Measurements from ENCODE around the gene ATP5F1E. TPM values are rescaled to one million over a fixed set of nuclear protein-coding genes. Genes with fewer than 3 reads are reported as not detected.
A peak's percentile ranks its signal among the peaks of the same experiment; 100 is the strongest.
"Not testable (repeated sequence)": the region's sequence is repeated elsewhere in the genome, so short reads cannot be mapped to it uniquely, and the experiment has no call there.

ATP5F1E gene
- polyA plus RNA-seq, 6 donors from 2014 or later, result 53.9 to 103 (median 75.5) TPM

GRCh38 chr20:58984691-58985090 lies 47.4 kb downstream of the ATP5F1E start:
- Mint-ChIP-seq H3K27me3 (no peaks in the 10 kb centered on the region), H3K4me1 (peaks cover 32 to 53% (median 36%) of the 10 kb centered on the region in 3 donors), H3K36me3 (peaks cover 5 to 16% of the 10 kb centered on the region in 2 donors), H3K9me3 (no peaks in the 10 kb centered on the region), H3K27ac (peak overlapping the region in 4 of 6 donors; percentile 31 to 87 (median 78)), H3K4me3 (peak overlapping the region in 2 of 8 donors; percentile 40 to 83)
- DNase-seq (no peak), ATAC-seq (ENCODE audit: low read depth in 2 of 2) (no peak)

- peaks cover 5 to 14% of the 10 kb centered on the region in 2 donors for H3K36me3 Mint-ChIP-seq
- not testable (repeated sequence) for DNase-seq; H3K9me3 Mint-ChIP-seq; ATAC-seq (ENCODE audit: low read depth in 2 of 2); H3K27me3 Mint-ChIP-seq
- H3K4me3 Mint-ChIP-seq, result peak overlapping the region in 5 of 8 donors; percentile 83 to 95 (median 93)
- peak overlapping the region in 1 of 6 donors; percentile 12 for H3K27ac Mint-ChIP-seq
- H3K4me1 Mint-ChIP-seq, result peaks cover 42 to 62% (median 43%) of the 10 kb centered on the region in 3 donors
Measured at GRCh38 chr20:58983115-58983468, 49.0 kb downstream of the ATP5F1E start.

GRCh38 chr20:58982406-58983114 lies 49.6 kb downstream of the ATP5F1E start:
- DNase-seq (no peak), ATAC-seq (ENCODE audit: low read depth in 2 of 2) (no peak)
- H3K27ac Mint-ChIP-seq, result peak overlapping the region in 4 of 6 donors; percentile 12 to 94 (median 64)
- H3K4me1 Mint-ChIP-seq, result peaks cover 38 to 61% (median 42%) of the 10 kb centered on the region in 3 donors
- peak overlapping the region; percentile 78 to 95 (median 92) for H3K4me3 Mint-ChIP-seq
- H3K36me3 Mint-ChIP-seq, result peaks cover 5 to 9% of the 10 kb centered on the region in 2 donors
- no peaks in the 10 kb centered on the region for H3K27me3 Mint-ChIP-seq
- H3K9me3 Mint-ChIP-seq, result no peaks in the 10 kb centered on the region

- H3K4me3 Mint-ChIP-seq, result peak overlapping the region; percentile 78 to 95 (median 92)
- peaks cover 3 to 7% of the 10 kb centered on the region in 2 donors for H3K36me3 Mint-ChIP-seq
- H3K27ac Mint-ChIP-seq, result peak overlapping the region; percentile 12 to 94 (median 80)
- DNase-seq (no peak), ATAC-seq (ENCODE audit: low read depth in 2 of 2) (no peak)
- peaks cover 36 to 54% (median 42%) of the 10 kb centered on the region in 3 donors for H3K4me1 Mint-ChIP-seq
- no peaks in the 10 kb centered on the region for H3K27me3 Mint-ChIP-seq
- H3K9me3 Mint-ChIP-seq, result peaks cover 0 to 2% (median 0%) of the 10 kb centered on the region in 7 donors
Measured at GRCh38 chr20:58981628-58982364, 50.3 kb downstream of the ATP5F1E start.

- Mint-ChIP-seq H3K36me3 (peaks cover 0 to 11% of the 10 kb centered on the region in 2 donors), H3K9me3 (peaks cover 0 to 9% (median 3%) of the 10 kb centered on the region in 7 donors), H3K4me3 (peak within 1 kb of the TSS; percentile 78 to 95 (median 92)), H3K27ac (peak within 1 kb of the TSS; percentile 12 to 94 (median 80)), H3K4me1 (peaks cover 32 to 50% (median 40%) of the 10 kb centered on the region in 3 donors), H3K27me3 (no peaks in the 10 kb centered on the region)
- DNase-seq (peak; percentile 87), ATAC-seq (ENCODE audit: low read depth in 2 of 2) (peak; percentile 90 to 91)
Measured at GRCh38 chr20:58980711-58981627, 51.2 kb downstream of the ATP5F1E start, which contains the start of gene NELFCD. NELFCD (plus strand) TSS chr20:58981256; CDS start chr20:58981310, 54 bp downstream.

GRCh38 chr20:58978351-58979190 lies 53.6 kb downstream of the ATP5F1E start:
- H3K4me3 Mint-ChIP-seq, result peak overlapping the region in 5 of 8 donors; percentile 36 to 83 (median 61)
- peaks cover 2 to 19% (median 11%) of the 10 kb centered on the region in 7 donors for H3K9me3 Mint-ChIP-seq
- DNase-seq (no peak), ATAC-seq (ENCODE audit: low read depth in 2 of 2) (no peak)
- peaks cover 0 to 11% of the 10 kb centered on the region in 2 donors for H3K36me3 Mint-ChIP-seq
- peak overlapping the region in 2 of 6 donors; percentile 0 to 14 for H3K27ac Mint-ChIP-seq
- H3K27me3 Mint-ChIP-seq, result no peaks in the 10 kb centered on the region
- H3K4me1 Mint-ChIP-seq, result peaks cover 25 to 41% (median 35%) of the 10 kb centered on the region in 3 donors

- no peak overlapping the region for H3K27ac Mint-ChIP-seq
- H3K4me3 Mint-ChIP-seq, result peak overlapping the region in 1 of 8 donors; percentile 53
- peaks cover 17 to 27% (median 20%) of the 10 kb centered on the region in 3 donors for H3K4me1 Mint-ChIP-seq
- ATAC-seq (ENCODE audit: low read depth in 2 of 2) (no peak), DNase-seq (no peak)
- H3K27me3 Mint-ChIP-seq, result no peaks in the 10 kb centered on the region
- H3K36me3 Mint-ChIP-seq, result peaks cover 0 to 11% of the 10 kb centered on the region in 2 donors
- peaks cover 2 to 19% (median 12%) of the 10 kb centered on the region in 7 donors for H3K9me3 Mint-ChIP-seq
Measured at GRCh38 chr20:58976061-58976730, 55.9 kb downstream of the ATP5F1E start.

Other genes starting within 250 kb of the ATP5F1E start
- under 1 TPM in 1 of 6 donors, not detected in 5; 0.35 TPM for gene GNAS-AS1, start 181.4 kb downstream of the ATP5F1E start, polyA plus RNA-seq (ENCODE audit: low read depth in 6 of 6)
- gene GNAS, start 179.6 kb downstream of the ATP5F1E start, polyA plus RNA-seq (ENCODE audit: low read depth in 6 of 6), result 100 to 1,000 TPM; 133 to 298 (median 194) TPM
- 100 to 1,000 TPM in 1 of 6 donors, 10 to 100 TPM in 5; 78.9 to 128 (median 86.2) TPM for gene NELFCD, start 51.1 kb downstream of the ATP5F1E start, polyA plus RNA-seq (ENCODE audit: low read depth in 6 of 6)
- gene CTSZ, start 25.1 kb downstream of the ATP5F1E start, polyA plus RNA-seq (ENCODE audit: low read depth in 6 of 6), result 10 to 100 TPM; 15.7 to 39.6 (median 25.4) TPM
- gene TUBB1, start 12.9 kb downstream of the ATP5F1E start, polyA plus RNA-seq (ENCODE audit: low read depth in 6 of 6), result 10 to 100 TPM in 3 of 6 donors, 1 to 10 TPM in 3; 2.5 to 16.4 (median 11.0) TPM
- 10 to 100 TPM; 34.1 to 46.0 (median 37.5) TPM for gene PRELID3B, start 10.5 kb upstream of the ATP5F1E start, polyA plus RNA-seq (ENCODE audit: low read depth in 6 of 6)
- 1 to 10 TPM in 4 of 6 donors, under 1 TPM in 2; 0.66 to 2.6 (median 2.3) TPM for gene ZNF831, start 131.5 kb upstream of the ATP5F1E start, polyA plus RNA-seq (ENCODE audit: low read depth in 6 of 6)

Measured in naive B cell (primary cell).